LNCaP clone FGC (cell line): ENCODE measurements around the gene MAP3K6.
"Not testable (repeated sequence)": the region's sequence is repeated elsewhere in the genome, so short reads cannot be mapped to it uniquely, and the experiment has no call there.

Experiments
- DNase-seq: peaks from one replicate; pipeline ENCODE4 v3.0.0-alpha.2; 2011; ENCODE audit warnings: low read depth
- H3K4me3 ChIP-seq: 2 replicates; pipeline ENCODE4 v1.5.1; 2011; ENCODE audit warnings: mild to moderate bottlenecking, low read depth, low read length, control low read depth
- TF ChIP-seq, protein P1 (sequence below): IDR thresholded peaks from 2 replicates; pipeline ENCODE4 v1.5.1; 2012; ENCODE audit warnings: mild to moderate bottlenecking; ENCODE audit not compliant: control insufficient read depth, insufficient read depth; ENCODE audit errors: extremely low read depth

Gene MAP3K6

DNA sequence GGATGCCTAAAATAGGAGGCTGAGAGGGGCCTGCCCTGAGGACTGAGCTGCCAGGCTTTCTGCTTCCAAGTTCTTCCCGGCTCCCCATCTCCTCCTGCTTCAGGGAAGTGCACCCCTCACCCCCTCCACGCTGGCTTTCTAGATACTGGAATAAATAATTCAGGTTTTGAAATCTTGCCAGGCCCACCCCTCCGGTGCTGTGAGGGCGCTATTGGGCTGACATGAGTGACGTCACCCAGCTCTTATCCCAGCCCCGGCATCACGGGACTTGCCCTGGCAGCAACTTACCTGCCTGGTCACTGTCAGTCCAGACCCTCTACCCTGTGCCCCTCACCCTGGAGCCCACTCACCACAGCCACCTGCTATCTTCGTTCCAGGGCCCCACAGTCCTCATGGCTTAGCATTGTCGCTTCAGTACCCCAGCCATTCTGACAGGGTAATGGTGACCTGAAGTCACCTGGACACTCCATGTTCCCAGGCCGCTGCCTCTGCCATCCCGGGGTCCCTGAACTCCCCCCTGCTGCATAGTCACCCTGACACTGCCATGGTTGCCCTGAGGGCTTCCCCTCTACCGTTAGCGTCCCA, 24.8 kb upstream of the MAP3K6 start:
- DNase-seq, result no peak
- no peak overlapping the region; the same call in 1 of the 2 replicates for H3K4me3 ChIP-seq
- TF ChIP-seq, protein P1, sequence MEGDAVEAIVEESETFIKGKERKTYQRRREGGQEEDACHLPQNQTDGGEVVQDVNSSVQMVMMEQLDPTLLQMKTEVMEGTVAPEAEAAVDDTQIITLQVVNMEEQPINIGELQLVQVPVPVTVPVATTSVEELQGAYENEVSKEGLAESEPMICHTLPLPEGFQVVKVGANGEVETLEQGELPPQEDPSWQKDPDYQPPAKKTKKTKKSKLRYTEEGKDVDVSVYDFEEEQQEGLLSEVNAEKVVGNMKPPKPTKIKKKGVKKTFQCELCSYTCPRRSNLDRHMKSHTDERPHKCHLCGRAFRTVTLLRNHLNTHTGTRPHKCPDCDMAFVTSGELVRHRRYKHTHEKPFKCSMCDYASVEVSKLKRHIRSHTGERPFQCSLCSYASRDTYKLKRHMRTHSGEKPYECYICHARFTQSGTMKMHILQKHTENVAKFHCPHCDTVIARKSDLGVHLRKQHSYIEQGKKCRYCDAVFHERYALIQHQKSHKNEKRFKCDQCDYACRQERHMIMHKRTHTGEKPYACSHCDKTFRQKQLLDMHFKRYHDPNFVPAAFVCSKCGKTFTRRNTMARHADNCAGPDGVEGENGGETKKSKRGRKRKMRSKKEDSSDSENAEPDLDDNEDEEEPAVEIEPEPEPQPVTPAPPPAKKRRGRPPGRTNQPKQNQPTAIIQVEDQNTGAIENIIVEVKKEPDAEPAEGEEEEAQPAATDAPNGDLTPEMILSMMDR, result no peak

DNA sequence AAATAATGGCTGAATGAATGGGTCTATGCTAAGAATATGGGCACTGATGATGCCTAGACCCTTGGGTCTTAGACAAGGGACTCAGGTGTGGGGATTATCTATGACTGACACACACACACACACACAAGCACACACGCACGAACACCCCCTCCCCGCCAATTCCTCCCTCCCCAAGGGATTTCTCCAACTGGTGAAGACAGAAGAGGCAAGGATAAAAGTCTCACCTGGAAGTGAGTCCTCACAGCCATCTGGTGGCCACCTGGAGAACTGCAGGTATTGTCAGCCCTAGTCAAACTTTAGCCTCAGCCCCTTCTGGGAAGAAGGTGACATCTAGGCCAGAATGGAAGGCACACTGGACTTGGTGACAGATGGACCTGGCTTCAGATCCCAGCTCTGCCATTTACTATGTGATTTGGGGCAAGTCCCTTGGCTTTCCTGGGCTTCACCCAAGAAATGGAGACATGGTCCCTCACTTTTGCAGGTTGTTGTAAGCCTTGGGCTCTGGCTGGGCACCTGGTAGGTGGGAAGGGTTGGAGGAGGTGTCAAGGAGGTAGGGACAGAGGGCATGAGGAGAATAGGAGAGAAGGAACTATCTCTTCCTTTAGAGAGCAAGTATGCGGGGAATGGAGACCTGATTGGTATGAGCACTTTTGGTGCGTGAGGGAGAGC, 21.7 kb upstream of the MAP3K6 start:
- no peak overlapping the region for H3K4me3 ChIP-seq
- no peak for DNase-seq
- TF ChIP-seq, protein P1, result peak; percentile 85

DNA sequence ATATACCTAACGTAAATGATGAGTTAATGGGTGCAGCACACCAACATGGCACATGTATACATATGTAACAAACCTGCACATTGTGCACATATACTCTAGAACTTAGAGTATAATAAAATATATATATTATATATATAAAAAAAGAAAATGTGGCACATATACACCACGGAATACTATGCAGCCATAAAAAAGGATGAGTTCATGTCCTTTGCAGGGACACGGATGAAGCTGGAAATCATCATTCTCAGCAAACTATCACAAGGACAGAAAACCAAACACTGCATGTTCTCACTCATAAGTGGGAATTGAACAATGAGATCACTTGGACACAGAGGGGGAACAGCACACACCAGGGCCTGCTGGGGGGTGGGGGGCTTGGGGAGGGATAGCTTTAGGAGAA, 18.0 kb upstream of the MAP3K6 start:
- not testable (repeated sequence) for DNase-seq, H3K4me3 ChIP-seq

DNA sequence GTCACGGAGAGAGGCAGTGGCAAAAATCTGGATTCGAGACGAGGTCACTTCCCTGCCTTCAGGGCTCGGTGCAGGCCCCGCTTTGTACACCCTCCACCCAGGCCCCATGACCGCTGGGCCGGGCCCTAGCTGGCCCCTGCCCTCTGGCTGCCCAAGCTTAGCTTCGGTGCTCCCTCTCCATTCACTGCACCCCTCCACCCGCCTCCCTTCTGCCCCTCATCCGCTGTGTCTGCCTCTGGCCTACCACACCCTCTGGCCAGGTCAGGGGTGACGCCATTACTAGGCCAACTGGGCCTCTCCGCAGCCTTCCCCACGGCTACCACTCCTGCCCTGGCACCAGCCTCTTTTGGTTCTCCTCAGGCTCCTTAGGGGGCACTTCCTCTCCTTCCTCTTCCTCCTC, 16.9 kb upstream of the MAP3K6 start:
- DNase-seq, result no peak
- TF ChIP-seq, protein P1, result no peak
- no peak overlapping the region for H3K4me3 ChIP-seq

DNA sequence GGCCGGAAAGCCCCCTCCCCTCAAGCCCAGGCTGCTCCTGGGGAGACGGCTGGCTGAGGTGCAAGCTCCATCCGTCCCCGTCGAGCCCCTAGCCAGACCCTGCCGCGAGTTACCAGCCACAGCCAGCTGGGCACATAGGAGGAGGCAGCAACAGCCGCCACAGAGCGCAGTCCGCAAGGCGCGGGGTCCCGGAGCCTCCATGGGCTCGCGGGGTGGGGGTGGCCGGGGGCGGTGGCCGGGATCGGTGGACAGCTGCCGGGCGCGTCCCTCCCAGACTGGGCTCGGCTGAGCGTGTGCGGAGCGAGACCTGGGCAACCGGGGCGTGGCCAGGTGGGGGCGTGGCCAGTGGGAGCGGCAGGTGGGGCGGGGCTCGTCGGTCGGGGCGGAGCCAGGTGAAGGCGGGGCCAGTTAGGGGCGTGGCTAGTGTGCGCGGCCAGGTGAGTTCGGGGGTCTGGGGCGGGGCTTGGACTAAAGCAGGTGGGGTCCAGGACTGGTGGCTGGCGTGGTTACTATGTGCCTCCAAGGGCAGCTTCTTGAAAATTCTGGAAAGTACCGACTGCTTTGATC, 16.4 kb upstream of the MAP3K6 start, which contains the start of gene CD164L2:
Gene CD164L2 (minus strand): TSS at position 295 of the 567 bp plus-strand sequence. CDS start 94 bp downstream, at position 201.
- TF ChIP-seq, protein P1, result no peak
- H3K4me3 ChIP-seq, result peak within 1 kb of the TSS; percentile 51
- DNase-seq, result no peak

DNA sequence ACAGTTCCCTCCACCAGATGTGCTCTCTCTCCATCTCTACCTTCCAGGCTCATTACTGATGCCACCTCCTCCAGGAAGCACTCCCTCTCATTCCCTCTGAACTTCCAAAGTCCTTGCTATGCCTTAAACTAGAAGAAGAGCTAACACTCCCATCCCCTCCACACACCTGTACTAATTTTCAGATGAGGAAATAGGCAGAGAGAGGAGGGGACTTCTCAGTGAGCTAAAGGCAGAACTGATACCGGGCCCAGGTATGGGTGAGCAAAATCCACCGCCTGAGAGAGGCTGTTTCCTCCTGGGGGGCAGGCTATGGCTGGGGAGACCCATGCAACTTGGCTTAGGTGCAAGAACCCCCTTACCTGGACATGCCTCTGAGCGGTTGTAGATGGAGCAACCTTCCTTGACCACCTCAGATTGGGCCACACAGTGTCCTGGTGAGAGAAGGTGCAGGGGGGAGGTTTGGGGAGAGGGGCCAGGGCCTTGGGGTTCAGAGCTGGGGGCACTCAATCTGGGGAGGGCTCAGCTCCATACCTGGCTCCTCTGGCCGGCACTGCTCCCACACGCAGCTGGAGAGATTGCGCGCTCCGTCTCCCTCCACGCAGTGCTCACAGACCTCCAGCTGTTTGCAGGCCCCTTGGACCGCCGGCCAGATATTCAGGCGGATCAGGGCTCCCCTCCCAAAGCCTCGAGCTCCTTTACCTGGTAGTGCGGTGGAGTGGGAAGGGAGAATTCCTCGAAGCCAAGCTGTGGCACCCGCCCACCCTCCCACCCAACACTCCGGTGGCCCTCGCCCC, 15.4 kb upstream of the MAP3K6 start:
- TF ChIP-seq, protein P1, result no peak
- DNase-seq, result no peak
- no peak overlapping the region for H3K4me3 ChIP-seq
